ENCODE data around the gene XPO1. TPM values are rescaled to one million over a fixed set of nuclear protein-coding genes. Genes with fewer than 3 reads are reported as not detected.

Gene XPO1
- total and polyA plus RNA-seq, 2 donors (not counting 3 experiments of a cell fraction or from before 2014, with no cell fraction given), result 46.7 to 166 TPM

- Histone ChIP-seq H3K27me3 (ENCODE audit: control insufficient read depth in 2 of 2, insufficient read depth in 2 of 2, low read length in 2 of 2) (no peaks in the 10 kb centered on the region), H3K4me2 (ENCODE audit: insufficient read depth, low read length) (no peak overlapping the region), H3K27ac (ENCODE audit: insufficient read depth, low read depth, low read length) (no peak overlapping the region), H3K4me3 (replicated peaks in 1 of 3; ENCODE audit: insufficient read depth in 1 of 3, low read depth in 1 of 3, low read length in 3 of 3) (no peak overlapping the region), H3K9ac (replicated peaks; ENCODE audit: extremely low read depth, insufficient read depth, low read length) (no peak overlapping the region), H3K79me2 (ENCODE audit: control insufficient read depth, insufficient read depth, low read length) (peaks cover 92% of the 10 kb centered on the region), H3K4me1 (ENCODE audit: control insufficient read depth, extremely low read depth, insufficient read depth, low read length) (no peaks in the 10 kb centered on the region), H3K9me1 (replicated peaks; ENCODE audit: control insufficient read depth, extremely low read depth, insufficient read depth, low read length) (no peaks in the 10 kb centered on the region), H3K9me3 (replicated peaks; ENCODE audit: control insufficient read depth, insufficient read depth, low read length) (no peaks in the 10 kb centered on the region), H4K20me1 (replicated peaks; ENCODE audit: control insufficient read depth, extremely low read depth, insufficient read depth, low read length) (peaks cover 4% of the 10 kb centered on the region), H3K36me3 (ENCODE audit: control insufficient read depth in 2 of 2, extremely low read depth in 1 of 2, insufficient read depth in 2 of 2, low read length in 2 of 2) (no peaks in the 10 kb centered on the region), H2AFZ (ENCODE audit: low read depth, low read length) (no peak overlapping the region)
- ChIA-PET POLR2A (no interaction called here), CTCF (interaction anchor here (1.0 to 1.7 kb wide), 4 partner anchors 10 to 17 kb away, joined by 3 to 6 read pairs (median 4); no protein-coding TSS in a partner anchor)
- no peak for TF ChIP-seq EZH2 (IDR thresholded peaks at IDR 0.05; ENCODE audit: borderline replicate concordance, low read depth, low read length, severe bottlenecking)
- no peak for TF ChIP-seq JUN (IDR thresholded peaks at IDR 0.05; ENCODE audit: borderline replicate concordance, insufficient read depth, insufficient read length, low read depth)
- TF ChIP-seq MYC (IDR thresholded peaks at IDR 0.05; ENCODE audit: low read depth, low read length), result no peak
- TF ChIP-seq CTCF (IDR thresholded peaks at IDR 0.05; ENCODE audit: extremely low read depth in 1 of 2, insufficient read depth in 1 of 2, low read depth in 1 of 2, low read length in 2 of 2), result no peak
- no peak for TF ChIP-seq POLR2AphosphoS5 (IDR thresholded peaks at IDR 0.05; ENCODE audit: insufficient read depth, low read depth, low read length)
- no peak for TF ChIP-seq GATA2 (IDR thresholded peaks at IDR 0.05; ENCODE audit: insufficient read depth, insufficient read length, low read depth, low read length)
- no peak for TF ChIP-seq FOS (IDR thresholded peaks at IDR 0.05; ENCODE audit: borderline replicate concordance, insufficient read depth, low read length)
- TF ChIP-seq POLR2A (IDR thresholded peaks at IDR 0.05; ENCODE audit: low read depth, low read length), result no peak
- dilution Hi-C loops (cut with MboI; ENCODE audit: extremely low pct_ligation_motif_present, low sequenced_read_pairs) (no loop called here), intact Hi-C loops (cut with micrococcal nuclease) (no loop called here)
- FAIRE-seq (no peak), DNase-seq (ENCODE audit: low read depth, low spot score) (no peak)
- no TSS peak for BruUV-seq (replicated peaks)
Observed at GRCh38 chr2:61436092-61436491, 102.1 kb downstream of the XPO1 start.
